Measurements from ENCODE around the gene S100A11.

The S100A11 gene

GRCh38 chr1:152047730-152048415 lies 11.1 kb upstream of the S100A11 start:
- Histone ChIP-seq H3K27ac (replicated peaks) (peak overlapping the region; percentile 92), H3K27me3 (ENCODE audit: insufficient read depth, poor library complexity, severe bottlenecking) (no peaks in the 10 kb centered on the region), H3K4me3 (replicated peaks; ENCODE audit: insufficient read depth, low read length) (0 out of 2 replicates have a peak overlapping the region, but pooled peaks have one; percentile 5)
- peak; percentile 37; the same call in 1 of the 2 replicates for TF ChIP-seq SPI1 (IDR thresholded peaks at IDR 0.05; ENCODE audit: borderline replicate concordance, low read depth)
- TF ChIP-seq POLR2AphosphoS5 (IDR thresholded peaks at IDR 0.05; ENCODE audit: low read depth): peak; percentile 79; the same call in 1 of the 2 replicates
- no peak; the same call in 1 of the 2 replicates for TF ChIP-seq GABPA (IDR thresholded peaks at IDR 0.05; ENCODE audit: low read depth)
- peak; percentile 21 for TF ChIP-seq CTCF (IDR thresholded peaks at IDR 0.05; ENCODE audit: insufficient read depth, low read length)
- TF ChIP-seq REST (IDR thresholded peaks at IDR 0.05; ENCODE audit: insufficient replicate concordance, low read depth): no peak
- peak; percentile 99 for DNase-seq (ENCODE audit: low read depth in 1 of 2, low spot score in 1 of 2)

GRCh38 chr1:152047413-152047729 lies 10.6 kb upstream of the S100A11 start:
- no peak for TF ChIP-seq POLR2AphosphoS5 (IDR thresholded peaks at IDR 0.05; ENCODE audit: low read depth)
- no peak for TF ChIP-seq GABPA (IDR thresholded peaks at IDR 0.05; ENCODE audit: low read depth)
- no peak for TF ChIP-seq CTCF (IDR thresholded peaks at IDR 0.05; ENCODE audit: insufficient read depth, low read length)
- no peak for TF ChIP-seq REST (IDR thresholded peaks at IDR 0.05; ENCODE audit: insufficient replicate concordance, low read depth)
- no peak for TF ChIP-seq SPI1 (IDR thresholded peaks at IDR 0.05; ENCODE audit: borderline replicate concordance, low read depth)
- Histone ChIP-seq H3K27ac (replicated peaks) (peak overlapping the region; percentile 92), H3K27me3 (ENCODE audit: insufficient read depth, poor library complexity, severe bottlenecking) (no peaks in the 10 kb centered on the region), H3K4me3 (replicated peaks; ENCODE audit: insufficient read depth, low read length) (0 out of 2 replicates have a peak overlapping the region, but pooled peaks have one; percentile 5)
- DNase-seq (ENCODE audit: low read depth in 1 of 2, low spot score in 1 of 2): no peak

GRCh38 chr1:152044386-152044785 lies 7.6 kb upstream of the S100A11 start:
- Histone ChIP-seq H3K4me3 (replicated peaks; ENCODE audit: insufficient read depth, low read length) (no peak overlapping the region), H3K27ac (replicated peaks) (peak overlapping the region; percentile 24; the same call in 1 of the 2 replicates), H3K27me3 (ENCODE audit: insufficient read depth, poor library complexity, severe bottlenecking) (no peaks in the 10 kb centered on the region)
- DNase-seq (ENCODE audit: low read depth in 1 of 2, low spot score in 1 of 2): no peak
- no peak for TF ChIP-seq SPI1 (IDR thresholded peaks at IDR 0.05; ENCODE audit: borderline replicate concordance, low read depth)
- no peak for TF ChIP-seq REST (IDR thresholded peaks at IDR 0.05; ENCODE audit: insufficient replicate concordance, low read depth)
- TF ChIP-seq CTCF (IDR thresholded peaks at IDR 0.05; ENCODE audit: insufficient read depth, low read length): no peak
- TF ChIP-seq GABPA (IDR thresholded peaks at IDR 0.05; ENCODE audit: low read depth): no peak
- no peak for TF ChIP-seq POLR2AphosphoS5 (IDR thresholded peaks at IDR 0.05; ENCODE audit: low read depth)
